H1 (cell line): ENCODE measurements around the gene ARMC5. TPM values are rescaled to one million over a fixed set of nuclear protein-coding genes. Genes with fewer than 3 reads are reported as not detected.

ENCODE experiments used
- E2F6 ChIP-seq: IDR thresholded peaks from 2 replicates; pipeline ENCODE4 v1.6.1; 2012; ENCODE audit warnings: inconsistent platforms
- KDM1A ChIP-seq: fragments of 200-600, 300-600 bp; sonication (generic); IDR thresholded peaks from 2 replicates; pipeline ENCODE4 v1.7.1; 2016; ENCODE audit warnings: mild to moderate bottlenecking, low read length, borderline replicate concordance
- TAF7 ChIP-seq: optimal IDR thresholded peaks from 2 replicates; pipeline ENCODE3; 2011; ENCODE audit warnings: low read depth, mild to moderate bottlenecking, inconsistent platforms, low read length, moderate library complexity, borderline replicate concordance
- polyA plus RNA-seq, 7 experiments: library from polyadenylated mRNA; depleted of rRNA in 3 of 7; stranded (reverse) in 5 of 7; unstranded in 2 of 7; fragments of >200 nt in 5 of 7; fragments of 200-250 nt in 2 of 7; gene quantifications; 1 replicate in 5 of 7; 2 replicates in 1 of 7; 4 replicates in 1 of 7; pipeline versions ENCODE4 v1.2.1 to v1.2.3, GENCODE V29; 2011 to 2013; ENCODE audit warnings: missing spikeins in 2 of 7, mixed read lengths in 2 of 7
- total RNA-seq: library from RNA; stranded (reverse); fragmentation: NEBNext Ultra II Directional; extraction: Animal tissue kit (Norgen Biotek cat#: 25700); gene quantifications from 2 replicates; pipeline ENCODE4 v1.2.1, GENCODE V29; 2021

ARMC5 gene
- total and polyA plus RNA-seq, 2 of the 8 experiments (the other 6 are each of a cell fraction or from before 2014, with no cell fraction given): 7.8 to 8.7 TPM

DNA sequence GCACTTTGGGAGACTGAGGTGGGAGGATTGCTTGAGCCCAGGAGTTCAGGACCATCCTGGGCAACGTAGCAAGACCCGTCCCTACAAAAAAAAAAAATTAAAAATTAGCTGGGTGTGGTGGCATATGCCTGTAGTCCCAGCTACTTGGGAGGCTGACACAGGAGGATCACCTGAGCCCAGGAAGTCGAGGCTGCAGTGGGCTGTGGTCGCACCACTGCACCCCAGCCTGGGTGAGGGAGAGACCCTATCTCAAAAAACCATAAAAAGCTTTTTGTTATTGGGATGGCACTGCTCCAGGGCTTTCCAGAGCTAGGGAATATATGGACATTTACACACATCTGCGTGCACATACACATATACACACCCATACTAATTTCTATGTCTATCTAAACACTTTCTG is 8.1 kb upstream of the ARMC5 start (continued):
- no peak for TF ChIP-seq TAF7
- no peak for TF ChIP-seq E2F6
- TF ChIP-seq KDM1A: no peak
